ENCODE measurements around the gene TXNDC16.

- no peak for TF ChIP-seq CTCF (IDR thresholded peaks at IDR 0.05 in 8 of 11, conservative IDR thresholded peaks at IDR 0.05 in 3 of 11)
- no peak for TF ChIP-seq POLR2A (IDR thresholded peaks at IDR 0.05)
Observed at GRCh38 chr14:52391881-52392615, 160.3 kb downstream of the TXNDC16 start.

All from spleen (tissue), 7 donors.